Liver (tissue), 9 donors: ENCODE measurements around the gene PAN2. TPM values are rescaled to one million over a fixed set of nuclear protein-coding genes. Genes with fewer than 3 reads are reported as not detected.

Source experiments
- DNase-seq: peaks from one replicate; pipeline ENCODE4 v3.0.0-alpha.2; 2017; ENCODE audit warnings: low spot score
- H3K27ac ChIP-seq, 2 donors: one replicate each; pipeline ENCODE4 v1.7.0; 2013; ENCODE audit warnings: inconsistent platforms in 2 of 2, low read length in 2 of 2, control low read depth in 1 of 2, low read depth in 1 of 2, mild to moderate bottlenecking in 1 of 2
- H3K27me3 ChIP-seq, 4 donors: one replicate each; pipeline versions ENCODE4 v1.6.1 to v1.7.0; 2013; ENCODE audit warnings: low read length in 3 of 4, inconsistent platforms in 1 of 4, mild to moderate bottlenecking in 1 of 4, moderate library complexity in 1 of 4; ENCODE audit not compliant: control insufficient read depth in 4 of 4, insufficient read depth in 4 of 4
- H3K36me3 ChIP-seq, 4 donors: one replicate each; pipeline versions ENCODE4 v1.6.1 to v1.7.0; 2013; ENCODE audit warnings: low read length in 3 of 4, mild to moderate bottlenecking in 3 of 4, low read depth in 1 of 4, moderate library complexity in 1 of 4; ENCODE audit not compliant: control insufficient read depth in 4 of 4, insufficient read depth in 3 of 4
- H3K4me1 ChIP-seq, 4 donors: one replicate each; pipeline versions ENCODE4 v1.6.1 to v1.7.0; 2013; ENCODE audit warnings: low read length in 3 of 4, mild to moderate bottlenecking in 3 of 4, moderate library complexity in 1 of 4; ENCODE audit not compliant: control insufficient read depth in 4 of 4, insufficient read depth in 4 of 4
- H3K4me3 ChIP-seq, 3 donors: one replicate each; pipeline versions ENCODE4 v1.6.1 to v1.7.0; 2013; ENCODE audit warnings: low read length in 3 of 3, control low read depth in 1 of 3, low read depth in 1 of 3, mild to moderate bottlenecking in 1 of 3
- H3K9ac ChIP-seq, 2 donors: one replicate each; pipeline ENCODE4 v1.7.0; 2013; ENCODE audit warnings: low read length in 2 of 2, mild to moderate bottlenecking in 2 of 2, moderate library complexity in 2 of 2, control low read depth in 1 of 2, low read depth in 1 of 2
- H3K9me3 ChIP-seq, 4 donors: one replicate each; pipeline versions ENCODE4 v1.6.1 to v1.7.0; 2013; ENCODE audit warnings: low read length in 3 of 4; ENCODE audit not compliant: control insufficient read depth in 4 of 4
- ATF3 ChIP-seq: IDR thresholded peaks from 2 replicates; pipeline ENCODE4 v1.6.1; 2016; ENCODE audit warnings: antibody characterized with exemption
- CTCF ChIP-seq: fragments of 150-350 bp; IDR thresholded peaks from 2 replicates; pipeline ENCODE4 v1.5.1; 2017; ENCODE audit warnings: improper control_type of control experiment, low read depth, low read length; ENCODE audit not compliant: missing input control
- EGR1 ChIP-seq, 2 donors: IDR thresholded peaks; 2 replicates each; pipeline ENCODE4 v1.6.1; 2016 to 2018; ENCODE audit warnings: antibody characterized with exemption in 2 of 2, low read depth in 2 of 2
- FOXA2 ChIP-seq: IDR thresholded peaks from 2 replicates; pipeline ENCODE4 v1.6.1; 2016; ENCODE audit warnings: antibody characterized with exemption
- GABPA ChIP-seq, 2 donors: IDR thresholded peaks in 1 of 2; conservative IDR thresholded peaks in 1 of 2; 2 replicates each; pipeline ENCODE4 v1.6.1; 2016; ENCODE audit warnings: antibody characterized with exemption in 2 of 2, mild to moderate bottlenecking in 1 of 2, moderate library complexity in 1 of 2
- HNF4G ChIP-seq: IDR thresholded peaks from 2 replicates; pipeline ENCODE4 v1.6.1; 2016; ENCODE audit warnings: antibody characterized with exemption
- JUND ChIP-seq, 2 donors: IDR thresholded peaks; 2 replicates each; pipeline ENCODE4 v1.6.1; 2016; ENCODE audit warnings: antibody characterized with exemption in 2 of 2
- MAX ChIP-seq: IDR thresholded peaks from 2 replicates; pipeline ENCODE4 v1.6.1; 2016; ENCODE audit warnings: antibody characterized with exemption
- NR2F2 ChIP-seq: IDR thresholded peaks from 2 replicates; pipeline ENCODE4 v1.6.1; 2016; ENCODE audit warnings: antibody characterized with exemption
- RAD21 ChIP-seq, 2 donors: IDR thresholded peaks; 2 replicates each; pipeline ENCODE4 v1.6.1; 2016; ENCODE audit warnings: antibody characterized with exemption in 2 of 2, mild to moderate bottlenecking in 2 of 2
- REST ChIP-seq: IDR thresholded peaks from 2 replicates; pipeline ENCODE4 v1.6.1; 2016; ENCODE audit warnings: antibody characterized with exemption, mild to moderate bottlenecking
- RXRA ChIP-seq, 2 donors: IDR thresholded peaks; 2 replicates each; pipeline ENCODE4 v1.6.1; 2017 to 2018; ENCODE audit warnings: antibody characterized with exemption in 2 of 2, mild to moderate bottlenecking in 1 of 2
- SP1 ChIP-seq: IDR thresholded peaks from 2 replicates; pipeline ENCODE4 v1.6.1; 2018; ENCODE audit warnings: antibody characterized with exemption, mild to moderate bottlenecking
- TAF1 ChIP-seq: conservative IDR thresholded peaks from 2 replicates; pipeline ENCODE4 v1.6.1; 2016; ENCODE audit warnings: antibody characterized with exemption, mild to moderate bottlenecking
- YY1 ChIP-seq: IDR thresholded peaks from 2 replicates; pipeline ENCODE4 v1.6.1; 2016; ENCODE audit warnings: antibody characterized with exemption, mild to moderate bottlenecking
- ZBTB33 ChIP-seq: IDR thresholded peaks from 2 replicates; pipeline ENCODE4 v1.6.1; 2016; ENCODE audit warnings: antibody characterized with exemption
- WGBS: extraction: QIAGEN DNeasy Blood & Tissue Kit; methylation state at CpG from one replicate; pipeline ENCODE4 v1.1.7; 2013; 5-methylcytosine and 5-hydroxymethylcytosine counted together
- polyA plus RNA-seq, 2 donors: library from polyadenylated mRNA; stranded (reverse) in 1 of 2; unstranded in 1 of 2; fragments of 200-250 nt in 1 of 2; fragments of >200 nt in 1 of 2; fragmentation: Nextera tagmentation in 1 of 2; extraction: Ambion mirVana in 1 of 2; gene quantifications; one replicate each; pipeline versions ENCODE4 v1.2.1 to v1.2.3, GENCODE V29; 2013 to 2015
- total RNA-seq, 2 donors: library from RNA; depleted of rRNA; stranded (reverse); fragments of >200 nt; gene quantifications; one replicate each; pipeline ENCODE4 v1.2.3, GENCODE V29; 2014
- donor health status: healthy.
- donor health status: healthy.
- donor health status: healthy.
- donor health status: healthy.
- donor health status: healthy.

Gene PAN2
- total and polyA plus RNA-seq, 4 donors: 20.5 to 92.4 (median 27.7) TPM

- no peak for DNase-seq
- no peak overlapping the region for H3K4me3 ChIP-seq
- H3K9ac ChIP-seq: no peak overlapping the region
- 91% methylated on average over 16 of the region's 16 CpGs for WGBS
- no peak for TF ChIP-seq REST
- no peak for TF ChIP-seq MAX
- TF ChIP-seq GABPA (IDR thresholded peaks at IDR 0.05 in 1 of 2, conservative IDR thresholded peaks at IDR 0.05 in 1 of 2): no peak
- no peak for TF ChIP-seq EGR1 (IDR thresholded peaks at IDR 0.05; ENCODE audit: low read depth in 2 of 2)
- TF ChIP-seq HNF4G: no peak
- TF ChIP-seq RAD21 (IDR thresholded peaks at IDR 0.05): no peak
- no peak for TF ChIP-seq TAF1
- no peak for TF ChIP-seq SP1
- no peak for TF ChIP-seq NR2F2
- TF ChIP-seq ZBTB33: no peak
- TF ChIP-seq ATF3: no peak
- no peak for TF ChIP-seq YY1
- H3K27ac ChIP-seq: no peak overlapping the region
- no peaks in the 10 kb centered on the region for H3K36me3 ChIP-seq
- peaks cover 0 to 7% (median 6%) of the 10 kb centered on the region in 4 donors for H3K4me1 ChIP-seq
- H3K27me3 ChIP-seq: no peaks in the 10 kb centered on the region
- H3K9me3 ChIP-seq: no peaks in the 10 kb centered on the region
Observed at GRCh38 chr12:56382611-56383010, 48.8 kb upstream of the PAN2 start.

- TF ChIP-seq CTCF: no peak
- no peak for TF ChIP-seq JUND (IDR thresholded peaks at IDR 0.05)
- TF ChIP-seq EGR1 (IDR thresholded peaks at IDR 0.05; ENCODE audit: low read depth in 2 of 2): no peak
- TF ChIP-seq SP1: no peak
- no peak for TF ChIP-seq ATF3
- TF ChIP-seq FOXA2: no peak
- no peak for TF ChIP-seq MAX
- no peak for TF ChIP-seq RAD21 (IDR thresholded peaks at IDR 0.05)
- no peak for TF ChIP-seq GABPA (IDR thresholded peaks at IDR 0.05 in 1 of 2, conservative IDR thresholded peaks at IDR 0.05 in 1 of 2)
- TF ChIP-seq YY1: no peak
- no peak for TF ChIP-seq RXRA (IDR thresholded peaks at IDR 0.05)
- no peaks in the 10 kb centered on the region for H3K27me3 ChIP-seq
- H3K4me3 ChIP-seq: no peak overlapping the region
- DNase-seq: no peak
- WGBS: 59% methylated on average over 1 of the region's 1 CpG
- no peaks in the 10 kb centered on the region for H3K36me3 ChIP-seq
- no peak overlapping the region for H3K27ac ChIP-seq
- H3K4me1 ChIP-seq: peaks cover 0 to 1% (median 0%) of the 10 kb centered on the region in 4 donors
- H3K9me3 ChIP-seq: no peaks in the 10 kb centered on the region
- H3K9ac ChIP-seq: no peak overlapping the region
Observed at GRCh38 chr12:56377989-56378316, 44.2 kb upstream of the PAN2 start.
